Endothelial cell of umbilical vein (primary cell): Measurements from ENCODE around the gene C1QC. TPM values are rescaled to one million over a fixed set of nuclear protein-coding genes. Genes with fewer than 3 reads are reported as not detected.

ENCODE experiments used
- BruUV-seq: library from RNA; stranded (reverse); fragments of 400-500 nt; replicated peaks from 2 replicates; lab custom pipeline; 2021; lab: Mats Ljungman, UMichigan
- CTCF ChIA-PET: fragments of 300-600, 350-600 bp; sonication (Branson Sonifier 250); formaldehyde crosslinking; loops from one replicate; lab custom pipeline; 2021; ENCODE audit warnings: antibody characterized with exemption, inconsistent platforms; lab: Charles Lee
- POLR2A ChIA-PET: fragments of 300-600, 350-600 bp; sonication (Branson Sonifier 250); formaldehyde crosslinking; loops from one replicate; lab custom pipeline; 2021; ENCODE audit warnings: antibody characterized with exemption, inconsistent platforms; lab: Charles Lee
- DNase-seq: peaks from one replicate; pipeline ENCODE4 v3.0.0-alpha.2; 2011; ENCODE audit warnings: low read depth, low spot score
- FAIRE-seq: peaks from 2 replicates; lab custom pipeline; 2011; peaks lifted over from hg19 to GRCh38; lab: Jason Lieb, UNC
- H2AFZ ChIP-seq: 2 replicates; pipeline ENCODE4 v1.6.0; 2012; ENCODE audit warnings: low read depth, low read length, control low read depth, inconsistent platforms
- H3K27ac ChIP-seq: 2 replicates; pipeline ENCODE4 v1.5.1; 2011; ENCODE audit warnings: low read depth, mild to moderate bottlenecking, control low read depth, low read length, moderate library complexity; ENCODE audit not compliant: insufficient read depth
- H3K27me3 ChIP-seq, 2 experiments: 2 replicates each; pipeline versions ENCODE4 v1.6.0 to v1.6.1; 2011; ENCODE audit warnings: low read length in 2 of 2, mixed read lengths in 1 of 2; ENCODE audit not compliant: control insufficient read depth in 2 of 2, insufficient read depth in 2 of 2
- H3K36me3 ChIP-seq, 2 experiments: 2 replicates in 1 of 2; 3 replicates in 1 of 2; pipeline ENCODE4 v1.5.1; 2011; ENCODE audit warnings: low read length in 2 of 2, mild to moderate bottlenecking in 1 of 2, moderate library complexity in 1 of 2; ENCODE audit not compliant: control insufficient read depth in 2 of 2, insufficient read depth in 2 of 2; ENCODE audit errors: extremely low read depth in 1 of 2
- H3K4me1 ChIP-seq: 3 replicates; pipeline ENCODE4 v1.5.1; 2011; ENCODE audit warnings: mild to moderate bottlenecking, low read length; ENCODE audit not compliant: control insufficient read depth, insufficient read depth; ENCODE audit errors: extremely low read depth
- H3K4me2 ChIP-seq: 2 replicates; pipeline ENCODE4 v1.6.1; 2011; ENCODE audit warnings: low read length, control low read depth, mixed read lengths; ENCODE audit not compliant: insufficient read depth
- H3K4me3 ChIP-seq, 3 experiments: fragments of 200-600 bp in 1 of 3; sonication (generic), shearing (Covaris generic) in 1 of 3; replicated peaks in 1 of 3; 2 replicates each; pipeline ENCODE4 v1.5.1; 2011 to 2016; ENCODE audit warnings: control low read depth in 3 of 3, low read length in 3 of 3, mild to moderate bottlenecking in 2 of 3, inconsistent platforms in 1 of 3, low read depth in 1 of 3, moderate library complexity in 1 of 3; ENCODE audit not compliant: insufficient read depth in 1 of 3
- H3K79me2 ChIP-seq: 2 replicates; pipeline ENCODE4 v1.6.0; 2012; ENCODE audit warnings: low read length, inconsistent platforms; ENCODE audit not compliant: control insufficient read depth, insufficient read depth
- H3K9ac ChIP-seq: replicated peaks from 2 replicates; pipeline ENCODE3; 2011; ENCODE audit warnings: low read length, control low read depth; ENCODE audit not compliant: insufficient read depth; ENCODE audit errors: extremely low read depth
- H3K9me1 ChIP-seq: replicated peaks from 3 replicates; pipeline ENCODE4 v1.6.0; 2011; ENCODE audit warnings: mild to moderate bottlenecking, low read length; ENCODE audit not compliant: control insufficient read depth, insufficient read depth; ENCODE audit errors: extremely low read depth
- H3K9me3 ChIP-seq: replicated peaks from 2 replicates; pipeline ENCODE4 v1.5.1; 2012; ENCODE audit warnings: low read length, inconsistent platforms; ENCODE audit not compliant: control insufficient read depth, insufficient read depth
- H4K20me1 ChIP-seq: replicated peaks from 2 replicates; pipeline ENCODE3; 2011; ENCODE audit warnings: mild to moderate bottlenecking, low read length; ENCODE audit not compliant: control insufficient read depth, insufficient read depth; ENCODE audit errors: extremely low read depth
- CTCF ChIP-seq, 2 donors: IDR thresholded peaks; 1 replicate in 1 of 2; 2 replicates in 1 of 2; pipeline ENCODE4 v1.5.1; 2011; ENCODE audit warnings: low read length in 2 of 2, mild to moderate bottlenecking in 2 of 2, moderate library complexity in 2 of 2, control low read depth in 1 of 2, inconsistent platforms in 1 of 2, low read depth in 1 of 2; ENCODE audit not compliant: insufficient read depth in 1 of 2; ENCODE audit errors: extremely low read depth in 1 of 2
- EZH2 ChIP-seq: IDR thresholded peaks from 2 replicates; pipeline ENCODE4 v1.6.1; 2012; ENCODE audit warnings: borderline replicate concordance, low read depth, mild to moderate bottlenecking, moderate library complexity, low read length, inconsistent platforms; ENCODE audit not compliant: severe bottlenecking
- FOS ChIP-seq: IDR thresholded peaks from 2 replicates; pipeline ENCODE4 v1.6.1; 2011; ENCODE audit warnings: mild to moderate bottlenecking, low read length, moderate library complexity, borderline replicate concordance; ENCODE audit not compliant: insufficient read depth
- GATA2 ChIP-seq: IDR thresholded peaks from 2 replicates; pipeline ENCODE4 v1.7.0; 2011; ENCODE audit warnings: low read depth, mild to moderate bottlenecking, moderate library complexity, mixed read lengths, low read length; ENCODE audit not compliant: insufficient read length, insufficient read depth
- JUN ChIP-seq: IDR thresholded peaks from 2 replicates; pipeline ENCODE4 v1.6.1; 2011; ENCODE audit warnings: borderline replicate concordance, low read depth; ENCODE audit not compliant: insufficient read length, insufficient read depth
- MAX ChIP-seq: IDR thresholded peaks from 2 replicates; pipeline ENCODE4 v1.6.1; 2011; ENCODE audit not compliant: insufficient read depth, insufficient read length
- MYC ChIP-seq: IDR thresholded peaks from one replicate; pipeline ENCODE4 v1.6.1; 2011; ENCODE audit warnings: mild to moderate bottlenecking, low read depth, low read length
- POLR2A ChIP-seq: IDR thresholded peaks from 2 replicates; pipeline ENCODE4 v1.6.1; 2012; ENCODE audit warnings: low read depth, mild to moderate bottlenecking, control low read depth, low read length
- POLR2AphosphoS5 ChIP-seq: IDR thresholded peaks from 2 replicates; pipeline ENCODE4 v1.6.1; 2012; ENCODE audit warnings: low read depth, mild to moderate bottlenecking, control low read depth, low read length, moderate library complexity; ENCODE audit not compliant: insufficient read depth
- dilution Hi-C: fragments of 300-500 bp; cut with MboI; formaldehyde crosslinking; loops from one replicate; pipeline ENCODE4 v1.15.0; 2019; ENCODE audit warnings: low sequenced_read_pairs; ENCODE audit not compliant: extremely low pct_ligation_motif_present
- intact Hi-C: fragments of 100-400 bp; cut with micrococcal nuclease; formaldehyde crosslinking; loops from one replicate; pipeline ENCODE4 v1.10.0; 2022
- polyA plus RNA-seq, 4 experiments: library from polyadenylated mRNA; depleted of rRNA in 3 of 4; stranded (reverse) in 3 of 4; unstranded in 1 of 4; fragments of >200 nt; gene quantifications; 2 replicates each; pipeline versions ENCODE4 v1.2.1 to v1.2.3, GENCODE V29; 2011 to 2012; ENCODE audit warnings: missing spikeins in 1 of 4
- total RNA-seq: library from RNA; stranded (reverse); gene quantifications from 2 replicates; pipeline ENCODE4 v1.2.3, GENCODE V29; 2021

The C1QC gene
- total and polyA plus RNA-seq, 2 donors (not counting 3 experiments of a cell fraction or from before 2014, with no cell fraction given) = not detected

GRCh38 chr1:22636927-22637326 is 6.5 kb upstream of the C1QC start:
- BruUV-seq = no TSS peak
- CTCF ChIA-PET = interaction anchor here (2.0 to 2.6 kb wide), 2 partner anchors 10 to 217 kb away, joined by 7 read pairs; no protein-coding TSS in a partner anchor
- intact Hi-C loops = no loop called here

GRCh38 chr1:22637907-22638445 is 5.5 kb upstream of the C1QC start:
- H2AFZ ChIP-seq = no peak overlapping the region
- BruUV-seq = no TSS peak
- FAIRE-seq (no peak), DNase-seq (no peak)
- H3K9me1 ChIP-seq = no peaks in the 10 kb centered on the region
- ChIA-PET CTCF (no interaction called here), POLR2A (no interaction called here)
- no peaks in the 10 kb centered on the region for H4K20me1 ChIP-seq
- H3K4me2 ChIP-seq = no peak overlapping the region
- no peaks in the 10 kb centered on the region for H3K79me2 ChIP-seq
- H3K9ac ChIP-seq = no peak overlapping the region
- no peaks in the 10 kb centered on the region for H3K4me1 ChIP-seq
- no peak for TF ChIP-seq MYC
- TF ChIP-seq POLR2AphosphoS5 = no peak
- TF ChIP-seq POLR2A = no peak
- TF ChIP-seq CTCF (IDR thresholded peaks at IDR 0.05; ENCODE audit: extremely low read depth in 1 of 2, insufficient read depth in 1 of 2, low read depth in 1 of 2, low read length in 2 of 2) = no peak
- no peak for TF ChIP-seq GATA2
- TF ChIP-seq MAX = no peak
- no peak for TF ChIP-seq FOS
- TF ChIP-seq EZH2 = no peak
- no peak for TF ChIP-seq JUN
- H3K27me3 ChIP-seq = peaks cover 0 to 5% of the 10 kb centered on the region in 2 experiments
- no peaks in the 10 kb centered on the region for H3K36me3 ChIP-seq
- H3K4me3 ChIP-seq = no peak overlapping the region
- intact Hi-C loops (no loop called here), dilution Hi-C loops (no loop called here)
- H3K9me3 ChIP-seq = no peaks in the 10 kb centered on the region
- no peak overlapping the region for H3K27ac ChIP-seq

More at GRCh38 chr1:22636927-22637326, 6.5 kb upstream of the C1QC start:
- POLR2A ChIA-PET = no interaction called here
- H3K9me1 ChIP-seq = no peaks in the 10 kb centered on the region
- no peak overlapping the region for H2AFZ ChIP-seq
- dilution Hi-C loops = no loop called here
- peaks cover 0 to 5% of the 10 kb centered on the region in 2 experiments for H3K27me3 ChIP-seq
- no peak for FAIRE-seq
- H3K9me3 ChIP-seq = no peaks in the 10 kb centered on the region
- no peak overlapping the region for H3K27ac ChIP-seq
- no peaks in the 10 kb centered on the region for H4K20me1 ChIP-seq
- no peaks in the 10 kb centered on the region for H3K36me3 ChIP-seq
- H3K4me3 ChIP-seq = no peak overlapping the region
- no peaks in the 10 kb centered on the region for H3K4me1 ChIP-seq
- H3K4me2 ChIP-seq = no peak overlapping the region
- no peaks in the 10 kb centered on the region for H3K79me2 ChIP-seq
- TF ChIP-seq JUN = no peak
- TF ChIP-seq MYC = no peak
- TF ChIP-seq EZH2 = no peak
- no peak overlapping the region for H3K9ac ChIP-seq
- DNase-seq = no peak
